Endothelial cell of umbilical vein (primary cell): ENCODE measurements around the gene CPT1A. TPM values are rescaled to one million over a fixed set of nuclear protein-coding genes. Genes with fewer than 3 reads are reported as not detected.

Experiments used
- BruUV-seq: library from RNA; stranded (reverse); fragments of 400-500 nt; replicated peaks from 2 replicates; lab custom pipeline; 2021; lab: Mats Ljungman, UMichigan
- CTCF ChIA-PET: fragments of 300-600, 350-600 bp; sonication (Branson Sonifier 250); formaldehyde crosslinking; loops from one replicate; lab custom pipeline; 2021; ENCODE audit warnings: antibody characterized with exemption, inconsistent platforms; lab: Charles Lee
- POLR2A ChIA-PET: fragments of 300-600, 350-600 bp; sonication (Branson Sonifier 250); formaldehyde crosslinking; loops from one replicate; lab custom pipeline; 2021; ENCODE audit warnings: antibody characterized with exemption, inconsistent platforms; lab: Charles Lee
- DNase-seq: peaks from one replicate; pipeline ENCODE4 v3.0.0-alpha.2; 2011; ENCODE audit warnings: low read depth, low spot score
- FAIRE-seq: peaks from 2 replicates; lab custom pipeline; 2011; peaks lifted over from hg19 to GRCh38; lab: Jason Lieb, UNC
- H2AFZ ChIP-seq: 2 replicates; pipeline ENCODE4 v1.6.0; 2012; ENCODE audit warnings: low read depth, low read length, control low read depth, inconsistent platforms
- H3K27ac ChIP-seq: 2 replicates; pipeline ENCODE4 v1.5.1; 2011; ENCODE audit warnings: low read depth, mild to moderate bottlenecking, control low read depth, low read length, moderate library complexity; ENCODE audit not compliant: insufficient read depth
- H3K27me3 ChIP-seq, 2 experiments: 2 replicates each; pipeline versions ENCODE4 v1.6.0 to v1.6.1; 2011; ENCODE audit warnings: low read length in 2 of 2, mixed read lengths in 1 of 2; ENCODE audit not compliant: control insufficient read depth in 2 of 2, insufficient read depth in 2 of 2
- H3K36me3 ChIP-seq, 2 experiments: 2 replicates in 1 of 2; 3 replicates in 1 of 2; pipeline ENCODE4 v1.5.1; 2011; ENCODE audit warnings: low read length in 2 of 2, mild to moderate bottlenecking in 1 of 2, moderate library complexity in 1 of 2; ENCODE audit not compliant: control insufficient read depth in 2 of 2, insufficient read depth in 2 of 2; ENCODE audit errors: extremely low read depth in 1 of 2
- H3K4me1 ChIP-seq: 3 replicates; pipeline ENCODE4 v1.5.1; 2011; ENCODE audit warnings: mild to moderate bottlenecking, low read length; ENCODE audit not compliant: control insufficient read depth, insufficient read depth; ENCODE audit errors: extremely low read depth
- H3K4me2 ChIP-seq: 2 replicates; pipeline ENCODE4 v1.6.1; 2011; ENCODE audit warnings: low read length, control low read depth, mixed read lengths; ENCODE audit not compliant: insufficient read depth
- H3K4me3 ChIP-seq, 3 experiments: fragments of 200-600 bp in 1 of 3; sonication (generic), shearing (Covaris generic) in 1 of 3; replicated peaks in 1 of 3; 2 replicates each; pipeline ENCODE4 v1.5.1; 2011 to 2016; ENCODE audit warnings: control low read depth in 3 of 3, low read length in 3 of 3, mild to moderate bottlenecking in 2 of 3, inconsistent platforms in 1 of 3, low read depth in 1 of 3, moderate library complexity in 1 of 3; ENCODE audit not compliant: insufficient read depth in 1 of 3
- H3K79me2 ChIP-seq: 2 replicates; pipeline ENCODE4 v1.6.0; 2012; ENCODE audit warnings: low read length, inconsistent platforms; ENCODE audit not compliant: control insufficient read depth, insufficient read depth
- H3K9ac ChIP-seq: replicated peaks from 2 replicates; pipeline ENCODE3; 2011; ENCODE audit warnings: low read length, control low read depth; ENCODE audit not compliant: insufficient read depth; ENCODE audit errors: extremely low read depth
- H3K9me1 ChIP-seq: replicated peaks from 3 replicates; pipeline ENCODE4 v1.6.0; 2011; ENCODE audit warnings: mild to moderate bottlenecking, low read length; ENCODE audit not compliant: control insufficient read depth, insufficient read depth; ENCODE audit errors: extremely low read depth
- H3K9me3 ChIP-seq: replicated peaks from 2 replicates; pipeline ENCODE4 v1.5.1; 2012; ENCODE audit warnings: low read length, inconsistent platforms; ENCODE audit not compliant: control insufficient read depth, insufficient read depth
- H4K20me1 ChIP-seq: replicated peaks from 2 replicates; pipeline ENCODE3; 2011; ENCODE audit warnings: mild to moderate bottlenecking, low read length; ENCODE audit not compliant: control insufficient read depth, insufficient read depth; ENCODE audit errors: extremely low read depth
- CTCF ChIP-seq, 2 donors: IDR thresholded peaks; 1 replicate in 1 of 2; 2 replicates in 1 of 2; pipeline ENCODE4 v1.5.1; 2011; ENCODE audit warnings: low read length in 2 of 2, mild to moderate bottlenecking in 2 of 2, moderate library complexity in 2 of 2, control low read depth in 1 of 2, inconsistent platforms in 1 of 2, low read depth in 1 of 2; ENCODE audit not compliant: insufficient read depth in 1 of 2; ENCODE audit errors: extremely low read depth in 1 of 2
- EZH2 ChIP-seq: IDR thresholded peaks from 2 replicates; pipeline ENCODE4 v1.6.1; 2012; ENCODE audit warnings: borderline replicate concordance, low read depth, mild to moderate bottlenecking, moderate library complexity, low read length, inconsistent platforms; ENCODE audit not compliant: severe bottlenecking
- FOS ChIP-seq: IDR thresholded peaks from 2 replicates; pipeline ENCODE4 v1.6.1; 2011; ENCODE audit warnings: mild to moderate bottlenecking, low read length, moderate library complexity, borderline replicate concordance; ENCODE audit not compliant: insufficient read depth
- GATA2 ChIP-seq: IDR thresholded peaks from 2 replicates; pipeline ENCODE4 v1.7.0; 2011; ENCODE audit warnings: low read depth, mild to moderate bottlenecking, moderate library complexity, mixed read lengths, low read length; ENCODE audit not compliant: insufficient read length, insufficient read depth
- JUN ChIP-seq: IDR thresholded peaks from 2 replicates; pipeline ENCODE4 v1.6.1; 2011; ENCODE audit warnings: borderline replicate concordance, low read depth; ENCODE audit not compliant: insufficient read length, insufficient read depth
- MAX ChIP-seq: IDR thresholded peaks from 2 replicates; pipeline ENCODE4 v1.6.1; 2011; ENCODE audit not compliant: insufficient read depth, insufficient read length
- MYC ChIP-seq: IDR thresholded peaks from one replicate; pipeline ENCODE4 v1.6.1; 2011; ENCODE audit warnings: mild to moderate bottlenecking, low read depth, low read length
- POLR2A ChIP-seq: IDR thresholded peaks from 2 replicates; pipeline ENCODE4 v1.6.1; 2012; ENCODE audit warnings: low read depth, mild to moderate bottlenecking, control low read depth, low read length
- POLR2AphosphoS5 ChIP-seq: IDR thresholded peaks from 2 replicates; pipeline ENCODE4 v1.6.1; 2012; ENCODE audit warnings: low read depth, mild to moderate bottlenecking, control low read depth, low read length, moderate library complexity; ENCODE audit not compliant: insufficient read depth
- dilution Hi-C: fragments of 300-500 bp; cut with MboI; formaldehyde crosslinking; loops from one replicate; pipeline ENCODE4 v1.15.0; 2019; ENCODE audit warnings: low sequenced_read_pairs; ENCODE audit not compliant: extremely low pct_ligation_motif_present
- intact Hi-C: fragments of 100-400 bp; cut with micrococcal nuclease; formaldehyde crosslinking; loops from one replicate; pipeline ENCODE4 v1.10.0; 2022
- polyA plus RNA-seq, 4 experiments: library from polyadenylated mRNA; depleted of rRNA in 3 of 4; stranded (reverse) in 3 of 4; unstranded in 1 of 4; fragments of >200 nt; gene quantifications; 2 replicates each; pipeline versions ENCODE4 v1.2.1 to v1.2.3, GENCODE V29; 2011 to 2012; ENCODE audit warnings: missing spikeins in 1 of 4
- total RNA-seq: library from RNA; stranded (reverse); gene quantifications from 2 replicates; pipeline ENCODE4 v1.2.3, GENCODE V29; 2021

CPT1A gene
- total and polyA plus RNA-seq, 2 donors (not counting 3 experiments of a cell fraction or from before 2014, with no cell fraction given), result 26.3 to 62.1 TPM

DNA sequence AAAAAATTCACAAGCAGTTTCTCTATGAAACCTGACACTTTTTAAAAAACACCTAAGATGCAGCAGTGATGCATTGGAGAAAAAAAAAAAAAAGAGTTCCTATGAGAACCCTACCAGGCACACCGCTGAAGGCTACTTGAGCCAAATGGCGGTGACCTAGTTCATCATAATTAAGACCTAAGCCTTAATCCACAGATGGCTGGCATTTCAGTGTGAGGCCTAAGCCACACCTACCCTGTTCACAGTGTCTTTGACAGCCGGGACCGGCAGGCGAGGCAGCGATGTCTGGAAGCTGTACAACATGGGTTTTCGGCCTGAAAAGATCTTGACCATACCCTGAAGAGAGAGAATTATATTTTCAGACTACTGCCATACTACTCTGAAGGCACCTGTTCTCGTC, 38.0 kb downstream of the CPT1A start:
- ChIA-PET CTCF (no interaction called here), POLR2A (no interaction called here)
- TF ChIP-seq GATA2, result no peak
- TF ChIP-seq CTCF (IDR thresholded peaks at IDR 0.05; ENCODE audit: extremely low read depth in 1 of 2, insufficient read depth in 1 of 2, low read depth in 1 of 2, low read length in 2 of 2), result no peak
- no peak for TF ChIP-seq MYC
- TF ChIP-seq POLR2AphosphoS5, result no peak
- TF ChIP-seq EZH2, result no peak
- no peak for TF ChIP-seq MAX
- TF ChIP-seq JUN, result no peak
- TF ChIP-seq FOS, result no peak
- no peak for TF ChIP-seq POLR2A
- no TSS peak for BruUV-seq
- FAIRE-seq, result no peak
- Histone ChIP-seq H3K27me3 (no peaks in the 10 kb centered on the region), H4K20me1 (no peaks in the 10 kb centered on the region), H3K9me3 (no peaks in the 10 kb centered on the region), H2AFZ (no peak overlapping the region), H3K9me1 (no peaks in the 10 kb centered on the region), H3K79me2 (no peaks in the 10 kb centered on the region), H3K9ac (no peak overlapping the region), H3K36me3 (peaks cover 0 to 31% of the 10 kb centered on the region in 2 experiments), H3K4me1 (no peaks in the 10 kb centered on the region), H3K4me2 (no peak overlapping the region), H3K4me3 (no peak overlapping the region), H3K27ac (no peak overlapping the region)
- dilution Hi-C loops, result no loop called here
- intact Hi-C loops, result no loop called here
- DNase-seq, result no peak
